Activated CD8-positive, alpha-beta T cell treated with anti-CD3 and anti-CD28 coated beads for 36 hours (primary cell): Measurements from ENCODE around the gene ZC2HC1B. TPM values are rescaled to one million over a fixed set of nuclear protein-coding genes. Genes with fewer than 3 reads are reported as not detected.

ENCODE experiments used
- ATAC-seq: fragments of 200-7000 bp; cut with Tn5 transposase; one replicate; pipeline ENCODE4 v1.10.0; 2021; ENCODE audit warnings: mild to moderate bottlenecking, moderate library complexity
- CTCF ChIA-PET: fragments of 350-600 bp; sonication (Branson Sonifier 250); formaldehyde crosslinking; loops from one replicate; lab custom pipeline; 2021; ENCODE audit warnings: antibody characterized with exemption; lab: Charles Lee
- POLR2A ChIA-PET: fragments of 350-600 bp; sonication (Branson Sonifier 250); formaldehyde crosslinking; loops from one replicate; lab custom pipeline; 2021; ENCODE audit warnings: antibody characterized with exemption; lab: Charles Lee
- DNase-seq: peaks from one replicate; pipeline ENCODE4 v3.0.0-alpha.2; 2020
- H3K27ac Mint-ChIP-seq: one replicate; pipeline ENCODE4 v1.8.0; 2021; ENCODE audit warnings: mild to moderate bottlenecking, mixed read lengths
- H3K27me3 Mint-ChIP-seq: one replicate; pipeline ENCODE4 v1.8.0; 2021; ENCODE audit warnings: mixed read lengths
- H3K36me3 Mint-ChIP-seq: one replicate; pipeline ENCODE4 v1.8.0; 2021; ENCODE audit warnings: low read depth, mixed read lengths
- H3K4me1 Mint-ChIP-seq: one replicate; pipeline ENCODE4 v1.8.0; 2021; ENCODE audit warnings: low read depth, mixed read lengths
- H3K4me3 Mint-ChIP-seq: one replicate; pipeline ENCODE4 v1.8.0; 2021; ENCODE audit warnings: mild to moderate bottlenecking, moderate library complexity, mixed read lengths
- H3K9me3 Mint-ChIP-seq: one replicate; pipeline ENCODE4 v1.8.0; 2021; ENCODE audit warnings: mixed read lengths
- intact Hi-C: fragments of 100-400 bp; cut with micrococcal nuclease; formaldehyde crosslinking; loops from one replicate; pipeline ENCODE4 v1.10.0; 2022
- total RNA-seq, 2 experiments: library from RNA; stranded (reverse); gene quantifications; one replicate each; pipeline ENCODE4 v1.2.3, GENCODE V29; 2021
- TF ChIP-seq, protein P1 (sequence below): fragments of 200-600 bp; IDR thresholded peaks from one replicate; pipeline ENCODE4 v1.8.0; 2022; ENCODE audit warnings: antibody characterized with exemption, mild to moderate bottlenecking

The ZC2HC1B gene
- total RNA-seq, 2 experiments from 2014 or later, result not detected

- CTCF ChIA-PET, result interaction anchor here (0.7 to 2.1 kb wide), 5 partner anchors 11 to 309 kb away, joined by 3 to 10 read pairs (median 3); no protein-coding TSS in a partner anchor
- intact Hi-C loops, result no loop called here
- no peaks in the 10 kb centered on the region for H3K27me3 Mint-ChIP-seq
- no peak for ATAC-seq
- TF ChIP-seq, protein P1, sequence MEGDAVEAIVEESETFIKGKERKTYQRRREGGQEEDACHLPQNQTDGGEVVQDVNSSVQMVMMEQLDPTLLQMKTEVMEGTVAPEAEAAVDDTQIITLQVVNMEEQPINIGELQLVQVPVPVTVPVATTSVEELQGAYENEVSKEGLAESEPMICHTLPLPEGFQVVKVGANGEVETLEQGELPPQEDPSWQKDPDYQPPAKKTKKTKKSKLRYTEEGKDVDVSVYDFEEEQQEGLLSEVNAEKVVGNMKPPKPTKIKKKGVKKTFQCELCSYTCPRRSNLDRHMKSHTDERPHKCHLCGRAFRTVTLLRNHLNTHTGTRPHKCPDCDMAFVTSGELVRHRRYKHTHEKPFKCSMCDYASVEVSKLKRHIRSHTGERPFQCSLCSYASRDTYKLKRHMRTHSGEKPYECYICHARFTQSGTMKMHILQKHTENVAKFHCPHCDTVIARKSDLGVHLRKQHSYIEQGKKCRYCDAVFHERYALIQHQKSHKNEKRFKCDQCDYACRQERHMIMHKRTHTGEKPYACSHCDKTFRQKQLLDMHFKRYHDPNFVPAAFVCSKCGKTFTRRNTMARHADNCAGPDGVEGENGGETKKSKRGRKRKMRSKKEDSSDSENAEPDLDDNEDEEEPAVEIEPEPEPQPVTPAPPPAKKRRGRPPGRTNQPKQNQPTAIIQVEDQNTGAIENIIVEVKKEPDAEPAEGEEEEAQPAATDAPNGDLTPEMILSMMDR, result no peak
- POLR2A ChIA-PET, result interaction anchor here (0.6 kb wide), 1 partner anchor 469 kb away, joined by 3 read pairs; no protein-coding TSS in a partner anchor
- H3K9me3 Mint-ChIP-seq, result no peaks in the 10 kb centered on the region
- no peak overlapping the region for H3K4me3 Mint-ChIP-seq
- H3K27ac Mint-ChIP-seq, result no peak overlapping the region
- no peak for DNase-seq
- no peaks in the 10 kb centered on the region for H3K36me3 Mint-ChIP-seq
- H3K4me1 Mint-ChIP-seq, result no peaks in the 10 kb centered on the region
Measured at GRCh38 chr6:143884216-143884900, 20.1 kb downstream of the ZC2HC1B start.

GRCh38 chr6:143885116-143885515 is 20.8 kb downstream of the ZC2HC1B start:
- DNase-seq (no peak), ATAC-seq (no peak)
- Mint-ChIP-seq H3K9me3 (no peaks in the 10 kb centered on the region), H3K27ac (no peak overlapping the region), H3K36me3 (no peaks in the 10 kb centered on the region), H3K27me3 (no peaks in the 10 kb centered on the region), H3K4me1 (no peaks in the 10 kb centered on the region), H3K4me3 (no peak overlapping the region)
- ChIA-PET CTCF (interaction anchor here (0.7 to 2.1 kb wide), 6 partner anchors 10 to 310 kb away, joined by 3 to 10 read pairs (median 3); no protein-coding TSS in a partner anchor), POLR2A (interaction anchor here (0.6 kb wide), 2 partner anchors 304 to 470 kb away, joined by 3 read pairs; no protein-coding TSS in a partner anchor)
- intact Hi-C loops, result no loop called here
- TF ChIP-seq, protein P1, result no peak

DNA sequence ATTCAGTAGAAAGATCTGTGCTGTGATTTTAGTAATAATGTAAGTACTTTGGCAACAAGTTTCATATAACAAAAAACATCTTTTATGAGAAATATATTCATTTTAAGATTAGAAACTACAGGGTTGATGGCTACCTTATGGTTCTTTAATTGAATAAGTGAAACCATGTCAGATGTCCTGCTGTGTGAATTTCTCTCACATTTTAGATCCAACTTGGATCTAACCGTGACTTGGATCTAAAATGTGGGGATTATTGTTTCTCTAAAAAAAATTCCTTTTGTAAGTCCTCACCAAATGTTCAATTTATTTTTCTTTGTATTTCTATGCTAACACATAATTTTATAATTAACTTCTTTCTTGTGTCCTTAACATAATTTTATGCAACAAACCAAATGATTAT is 30.4 kb downstream of the ZC2HC1B start:
- no peak for DNase-seq
- CTCF ChIA-PET, result interaction anchor here (1.6 kb wide), 1 partner anchor 9 kb away, joined by 3 read pairs; no protein-coding TSS in a partner anchor
- Mint-ChIP-seq H3K27ac (no peak overlapping the region), H3K36me3 (no peaks in the 10 kb centered on the region), H3K4me3 (no peak overlapping the region), H3K27me3 (no peaks in the 10 kb centered on the region), H3K9me3 (no peaks in the 10 kb centered on the region), H3K4me1 (no peaks in the 10 kb centered on the region)
- TF ChIP-seq, protein P1, result no peak
- POLR2A ChIA-PET, result no interaction called here
- intact Hi-C loops, result no loop called here
- ATAC-seq, result no peak

- Mint-ChIP-seq H3K4me1 (no peaks in the 10 kb centered on the region), H3K27me3 (no peaks in the 10 kb centered on the region), H3K36me3 (no peaks in the 10 kb centered on the region), H3K9me3 (no peaks in the 10 kb centered on the region), H3K27ac (no peak overlapping the region), H3K4me3 (no peak overlapping the region)
- intact Hi-C loops, result no loop called here
- ATAC-seq (no peak), DNase-seq (no peak)
- POLR2A ChIA-PET, result no interaction called here
- TF ChIP-seq, protein P1, result no peak
- CTCF ChIA-PET, result interaction anchor here (1.5 to 1.6 kb wide), 2 partner anchors 11 to 43 kb away, joined by 3 to 6 read pairs; no protein-coding TSS in a partner anchor
Measured at GRCh38 chr6:143896126-143896860, 32.0 kb downstream of the ZC2HC1B start.
